Activated naive CD8-positive, alpha-beta T cell (primary cell): ENCODE data around the gene SLC25A25.

Experiments used
- H3K27ac Mint-ChIP-seq: one replicate; pipeline ENCODE4 v1.8.0; 2021; ENCODE audit warnings: mixed read lengths
- H3K27me3 Mint-ChIP-seq: one replicate; pipeline ENCODE4 v1.8.0; 2021; ENCODE audit warnings: mixed read lengths
- H3K36me3 Mint-ChIP-seq: one replicate; pipeline ENCODE4 v1.8.0; 2021; ENCODE audit warnings: mixed read lengths
- H3K4me1 Mint-ChIP-seq: one replicate; pipeline ENCODE4 v1.8.0; 2021; ENCODE audit warnings: low read depth, mixed read lengths
- H3K4me3 Mint-ChIP-seq: one replicate; pipeline ENCODE4 v1.8.0; 2021; ENCODE audit warnings: mild to moderate bottlenecking, mixed read lengths
- H3K9me3 Mint-ChIP-seq: one replicate; pipeline ENCODE4 v1.8.0; 2021; ENCODE audit warnings: low read depth, mixed read lengths

SLC25A25 gene

GRCh38 chr9:128116104-128117083, 48.4 kb downstream of the SLC25A25 start:
- Mint-ChIP-seq H3K27me3 (no peaks in the 10 kb centered on the region), H3K9me3 (no peaks in the 10 kb centered on the region), H3K4me3 (no peak overlapping the region), H3K36me3 (peaks cover 3% of the 10 kb centered on the region), H3K27ac (no peak overlapping the region), H3K4me1 (peaks cover 7% of the 10 kb centered on the region)

- Mint-ChIP-seq H3K9me3 (no peaks in the 10 kb centered on the region), H3K27ac (no peak overlapping the region), H3K36me3 (peaks cover 3% of the 10 kb centered on the region), H3K4me1 (peaks cover 7% of the 10 kb centered on the region), H3K4me3 (no peak overlapping the region), H3K27me3 (no peaks in the 10 kb centered on the region)
Measured at GRCh38 chr9:128117613-128118471, 49.8 kb downstream of the SLC25A25 start.

DNA sequence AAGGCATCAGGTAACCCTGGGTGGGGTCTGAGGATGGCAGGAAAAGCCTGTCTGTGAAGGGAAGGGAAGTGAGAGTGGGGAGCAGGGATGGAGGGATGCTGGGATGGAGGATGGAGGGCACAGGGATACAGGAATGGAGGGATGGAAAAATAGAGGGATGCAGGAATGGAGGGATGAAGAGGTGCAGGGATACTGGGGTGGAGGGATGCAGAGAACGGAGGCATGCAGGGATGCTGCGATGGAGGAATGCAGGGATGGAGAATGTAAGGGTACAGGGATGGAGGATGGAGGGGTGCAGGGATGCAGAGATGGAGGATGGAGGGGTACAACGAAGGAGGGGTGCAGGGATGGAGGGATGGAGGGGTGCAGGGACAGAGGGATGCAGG, 50.4 kb downstream of the SLC25A25 start:
- peaks cover under 1% of the 10 kb centered on the region for H3K36me3 Mint-ChIP-seq
- H3K27ac Mint-ChIP-seq: no peak overlapping the region

DNA sequence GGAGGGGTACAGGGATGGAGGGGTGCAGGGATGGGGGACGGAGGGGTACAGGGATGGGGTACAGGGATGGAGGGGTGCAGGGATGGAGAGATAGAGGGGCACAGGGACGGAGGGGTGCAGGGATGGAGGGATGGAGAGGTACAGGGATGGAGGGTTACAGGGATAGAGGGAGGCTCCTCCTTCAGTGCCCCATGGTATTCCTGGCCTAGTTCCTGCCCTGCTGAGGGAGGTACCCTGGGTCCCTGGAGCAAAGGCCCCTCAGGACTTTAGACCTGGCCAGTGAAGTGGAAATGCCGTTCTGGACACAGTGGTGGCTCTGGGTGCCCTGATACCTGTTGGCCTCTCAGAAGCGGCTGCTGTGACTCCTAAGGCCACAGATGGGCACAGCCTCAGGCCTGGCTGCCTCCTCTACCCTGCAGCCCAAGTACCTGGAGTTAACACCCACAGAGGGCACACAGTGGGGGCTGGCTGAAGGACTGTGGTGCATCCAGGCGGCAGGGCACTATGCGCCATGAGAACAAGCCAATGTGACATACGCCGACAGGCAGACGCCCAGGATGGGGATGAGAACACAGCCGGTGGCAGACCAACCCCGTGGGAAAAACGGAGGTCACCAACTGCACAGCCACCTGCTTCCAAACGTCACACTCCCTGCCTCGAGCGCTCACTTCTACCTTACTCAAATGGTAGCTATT, 51.1 kb downstream of the SLC25A25 start:
- Mint-ChIP-seq H3K27ac (no peak overlapping the region), H3K4me3 (no peak overlapping the region), H3K36me3 (no peaks in the 10 kb centered on the region), H3K9me3 (no peaks in the 10 kb centered on the region), H3K27me3 (no peaks in the 10 kb centered on the region), H3K4me1 (peaks cover 7% of the 10 kb centered on the region)

More for the DNA sequence above, 50.4 kb downstream of the SLC25A25 start:
- H3K4me1 Mint-ChIP-seq: peaks cover 7% of the 10 kb centered on the region
- H3K9me3 Mint-ChIP-seq: no peaks in the 10 kb centered on the region
- no peaks in the 10 kb centered on the region for H3K27me3 Mint-ChIP-seq
- H3K4me3 Mint-ChIP-seq: no peak overlapping the region

GRCh38 chr9:128120061-128120740, 52.2 kb downstream of the SLC25A25 start:
- no peak overlapping the region for H3K4me3 Mint-ChIP-seq
- peaks cover 13% of the 10 kb centered on the region for H3K4me1 Mint-ChIP-seq
- H3K27me3 Mint-ChIP-seq: no peaks in the 10 kb centered on the region
- no peaks in the 10 kb centered on the region for H3K9me3 Mint-ChIP-seq
- no peak overlapping the region for H3K27ac Mint-ChIP-seq
- H3K36me3 Mint-ChIP-seq: no peaks in the 10 kb centered on the region

GRCh38 chr9:128120741-128121465, 52.9 kb downstream of the SLC25A25 start:
- Mint-ChIP-seq H3K4me1 (peaks cover 19% of the 10 kb centered on the region), H3K4me3 (no peak overlapping the region), H3K9me3 (no peaks in the 10 kb centered on the region), H3K36me3 (no peaks in the 10 kb centered on the region), H3K27ac (no peak overlapping the region), H3K27me3 (no peaks in the 10 kb centered on the region)

- Mint-ChIP-seq H3K9me3 (no peaks in the 10 kb centered on the region), H3K27me3 (no peaks in the 10 kb centered on the region), H3K4me1 (peaks cover 24% of the 10 kb centered on the region), H3K36me3 (no peaks in the 10 kb centered on the region), H3K27ac (no peak overlapping the region), H3K4me3 (no peak overlapping the region)
Measured at GRCh38 chr9:128121466-128121810, 53.4 kb downstream of the SLC25A25 start.

GRCh38 chr9:128121924-128122808, 54.1 kb downstream of the SLC25A25 start:
- Mint-ChIP-seq H3K27me3 (no peaks in the 10 kb centered on the region), H3K36me3 (no peaks in the 10 kb centered on the region), H3K4me1 (peaks cover 24% of the 10 kb centered on the region), H3K27ac (no peak overlapping the region), H3K4me3 (no peak overlapping the region), H3K9me3 (no peaks in the 10 kb centered on the region)

- H3K36me3 Mint-ChIP-seq: no peaks in the 10 kb centered on the region
- no peak overlapping the region for H3K27ac Mint-ChIP-seq
- no peak overlapping the region for H3K4me3 Mint-ChIP-seq
- H3K27me3 Mint-ChIP-seq: no peaks in the 10 kb centered on the region
- H3K9me3 Mint-ChIP-seq: no peaks in the 10 kb centered on the region
- peaks cover 19% of the 10 kb centered on the region for H3K4me1 Mint-ChIP-seq
Measured at GRCh38 chr9:128122809-128123175, 54.8 kb downstream of the SLC25A25 start.

- Mint-ChIP-seq H3K27me3 (no peaks in the 10 kb centered on the region), H3K4me3 (no peak overlapping the region), H3K36me3 (no peaks in the 10 kb centered on the region), H3K27ac (no peak overlapping the region), H3K4me1 (peaks cover 19% of the 10 kb centered on the region), H3K9me3 (no peaks in the 10 kb centered on the region)
Measured at GRCh38 chr9:128123451-128124080, 55.5 kb downstream of the SLC25A25 start.

GRCh38 chr9:128124451-128124850, 56.4 kb downstream of the SLC25A25 start:
- Mint-ChIP-seq H3K27ac (no peak overlapping the region), H3K9me3 (no peaks in the 10 kb centered on the region), H3K27me3 (no peaks in the 10 kb centered on the region), H3K4me3 (peak overlapping the region; percentile 85), H3K36me3 (no peaks in the 10 kb centered on the region), H3K4me1 (peaks cover 24% of the 10 kb centered on the region)

DNA sequence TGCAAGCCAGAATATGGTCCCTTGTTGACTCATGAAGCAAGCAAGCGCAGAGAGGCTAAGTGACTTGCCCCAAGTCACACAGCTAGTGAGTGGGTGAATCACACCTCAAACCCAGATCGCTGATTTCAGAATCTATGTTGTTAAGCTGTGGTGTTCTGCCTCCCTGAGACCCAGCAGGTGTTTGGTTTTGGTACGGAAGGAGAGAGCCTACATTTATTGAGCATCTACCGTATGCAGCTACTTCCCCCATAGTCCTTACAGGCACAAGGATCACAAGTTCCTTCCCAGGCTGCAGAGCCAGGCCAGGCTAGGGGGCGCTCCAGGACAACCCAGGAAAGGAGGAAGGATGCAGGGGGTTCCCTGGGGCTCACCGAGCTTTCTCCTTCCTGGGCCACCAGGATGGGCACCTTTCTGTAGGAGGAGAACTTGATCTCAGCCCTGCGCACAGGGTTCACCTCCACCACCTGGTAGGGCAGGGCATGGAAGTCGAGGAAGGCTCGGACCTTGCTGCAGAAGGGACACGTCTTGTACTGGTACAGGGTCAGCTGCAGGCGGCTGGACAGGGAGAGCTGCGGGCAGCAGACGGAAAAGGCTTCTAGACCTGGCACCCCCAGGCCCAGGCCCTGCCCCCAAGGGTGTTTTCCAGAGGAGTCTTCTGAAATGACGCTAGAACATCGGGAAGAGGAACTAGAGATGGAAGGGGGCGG, 57.0 kb downstream of the SLC25A25 start:
- no peaks in the 10 kb centered on the region for H3K36me3 Mint-ChIP-seq

More for the DNA sequence above, 57.0 kb downstream of the SLC25A25 start:
- Mint-ChIP-seq H3K27ac (no peak overlapping the region), H3K4me3 (peak overlapping the region; percentile 85), H3K27me3 (no peaks in the 10 kb centered on the region), H3K9me3 (no peaks in the 10 kb centered on the region), H3K4me1 (peaks cover 27% of the 10 kb centered on the region)
